ENCODE results near the gene KRABD2.

- TF ChIP-seq CTCF (IDR thresholded peaks at IDR 0.05) (no peak), POLR2A (IDR thresholded peaks at IDR 0.05) (no peak)
These were observed 16.4 kb upstream of the KRABD2 start for GRCh38 chr17:8392674-8393469.
